HepG2 (cell line): Measurements from ENCODE around the gene PTK7. TPM values are rescaled to one million over a fixed set of nuclear protein-coding genes. Genes with fewer than 3 reads are reported as not detected.

Source experiments
- CHD4 ChIP-seq: fragments of 200-600 bp; sonication (generic); IDR thresholded peaks from 2 replicates; pipeline ENCODE4 v1.7.0; 2017; ENCODE audit warnings: mild to moderate bottlenecking, low read length, borderline replicate concordance
- GABPA ChIP-seq, 2 experiments: IDR thresholded peaks; 2 replicates each; pipeline ENCODE4 v1.6.1; 2011 to 2016; ENCODE audit warnings: low read depth in 2 of 2, low read length in 1 of 2, missing biosample characterization in 1 of 2, missing genetic modification characterization in 1 of 2
- HHEX ChIP-seq: IDR thresholded peaks from 2 replicates; pipeline ENCODE4 v1.6.1; 2016; ENCODE audit warnings: control low read depth
- KLF11 ChIP-seq: IDR thresholded peaks from 2 replicates; pipeline ENCODE4 v1.6.1; 2016; ENCODE audit warnings: missing compliant biosample characterization
- LCORL ChIP-seq, 2 experiments: fragments of 450-650 bp in 1 of 2; sonication (generic) in 1 of 2; formaldehyde crosslinking in 1 of 2; IDR thresholded peaks; 2 replicates each; pipeline versions ENCODE4 v1.5.0 to v1.6.1; 2017 to 2020; ENCODE audit warnings: antibody characterized with exemption in 1 of 2, missing genetic modification reagents in 1 of 2
- REXO4 ChIP-seq: sonication (generic); formaldehyde crosslinking; IDR thresholded peaks from 2 replicates; pipeline ENCODE4 v1.8.0; 2022; ENCODE audit warnings: missing genetic modification reagents, mild to moderate bottlenecking, borderline replicate concordance
- RORA ChIP-seq: sonication (generic); formaldehyde crosslinking; IDR thresholded peaks from 2 replicates; pipeline ENCODE4 v1.5.0; 2020; ENCODE audit warnings: mild to moderate bottlenecking, missing genetic modification reagents, moderate library complexity
- SPEN ChIP-seq: sonication (generic); formaldehyde crosslinking; IDR thresholded peaks from 2 replicates; pipeline ENCODE4 v1.5.1; 2020; ENCODE audit warnings: low read depth, mild to moderate bottlenecking, missing genetic modification reagents
- TCF12 ChIP-seq, 2 experiments: fragments of 450-650 bp in 1 of 2; sonication (generic) in 1 of 2; formaldehyde crosslinking in 1 of 2; IDR thresholded peaks; 2 replicates each; pipeline versions ENCODE4 v1.6.1 to v1.8.0; 2017 to 2022; ENCODE audit warnings: antibody characterized with exemption in 1 of 2, mild to moderate bottlenecking in 1 of 2, missing genetic modification reagents in 1 of 2, moderate library complexity in 1 of 2
- ZNF160 ChIP-seq: sonication (generic); formaldehyde crosslinking; IDR thresholded peaks from 2 replicates; pipeline ENCODE4 v1.8.0; 2022; ENCODE audit warnings: mild to moderate bottlenecking, inconsistent platforms, missing genetic modification reagents
- ZNF329 ChIP-seq: sonication (generic); formaldehyde crosslinking; IDR thresholded peaks from 2 replicates; pipeline ENCODE4 v1.9.0; 2021; ENCODE audit warnings: low read depth, mild to moderate bottlenecking, missing genetic modification reagents
- ZNF367 ChIP-seq: sonication (generic); formaldehyde crosslinking; IDR thresholded peaks from 2 replicates; pipeline ENCODE4 v1.4.0; 2020; ENCODE audit warnings: missing genetic modification reagents, borderline replicate concordance
- ZSCAN22 ChIP-seq: sonication (generic); formaldehyde crosslinking; IDR thresholded peaks from 2 replicates; pipeline ENCODE4 v1.4.0; 2020; ENCODE audit warnings: mild to moderate bottlenecking, missing genetic modification reagents
- polyA plus RNA-seq, 8 experiments: library from polyadenylated mRNA; depleted of rRNA in 3 of 8; stranded (reverse) in 7 of 8; unstranded in 1 of 8; fragments of >200 nt; fragmentation: Illumina TruSeq in 4 of 8; extraction: Trizol in 4 of 8; gene quantifications; 2 replicates each; pipeline versions ENCODE4 v1.2.1 to v1.2.3, GENCODE V29; 2011 to 2016; ENCODE audit warnings: low read depth in 4 of 8, missing spikeins in 1 of 8, mixed read lengths in 1 of 8; ENCODE audit not compliant: insufficient read depth in 1 of 8
- total RNA-seq, 5 experiments: library from RNA; depleted of rRNA; stranded (reverse); fragments of >200 nt; fragmentation: Illumina TruSeq; extraction: Trizol; gene quantifications; 2 replicates each; pipeline ENCODE4 v1.2.3, GENCODE V29; 2016; ENCODE audit warnings: low read depth in 1 of 5
- TF ChIP-seq, protein P1 (sequence below): sonication (generic); formaldehyde crosslinking; IDR thresholded peaks from 2 replicates; pipeline ENCODE4 v1.9.0; 2022; ENCODE audit warnings: missing genetic modification reagents, mild to moderate bottlenecking, borderline replicate concordance
- TF ChIP-seq, protein P2 (sequence below): IDR thresholded peaks from 2 replicates; pipeline ENCODE4 v1.6.1; 2012; ENCODE audit warnings: low read length, improper control_type of control experiment
- TF ChIP-seq, protein P3 (sequence below): sonication (generic); formaldehyde crosslinking; IDR thresholded peaks from 2 replicates; pipeline ENCODE4 v1.5.0; 2020; ENCODE audit warnings: mild to moderate bottlenecking, missing genetic modification reagents, moderate library complexity
- TF ChIP-seq, protein P4 (sequence below): sonication (generic); formaldehyde crosslinking; IDR thresholded peaks from 2 replicates; pipeline ENCODE4 v1.8.0; 2022; ENCODE audit warnings: missing genetic modification reagents, low read depth, mild to moderate bottlenecking, borderline replicate concordance
- TF ChIP-seq, protein P5 (sequence below): sonication (generic); formaldehyde crosslinking; IDR thresholded peaks from 2 replicates; pipeline ENCODE4 v1.5.1; 2020; ENCODE audit warnings: mild to moderate bottlenecking, moderate library complexity, missing genetic modification reagents

PTK7 gene
- total and polyA plus RNA-seq, 2 of the 13 experiments (the other 11 are each of a cell fraction or from before 2014, with no cell fraction given) = 98.5 to 99.8 TPM

DNA sequence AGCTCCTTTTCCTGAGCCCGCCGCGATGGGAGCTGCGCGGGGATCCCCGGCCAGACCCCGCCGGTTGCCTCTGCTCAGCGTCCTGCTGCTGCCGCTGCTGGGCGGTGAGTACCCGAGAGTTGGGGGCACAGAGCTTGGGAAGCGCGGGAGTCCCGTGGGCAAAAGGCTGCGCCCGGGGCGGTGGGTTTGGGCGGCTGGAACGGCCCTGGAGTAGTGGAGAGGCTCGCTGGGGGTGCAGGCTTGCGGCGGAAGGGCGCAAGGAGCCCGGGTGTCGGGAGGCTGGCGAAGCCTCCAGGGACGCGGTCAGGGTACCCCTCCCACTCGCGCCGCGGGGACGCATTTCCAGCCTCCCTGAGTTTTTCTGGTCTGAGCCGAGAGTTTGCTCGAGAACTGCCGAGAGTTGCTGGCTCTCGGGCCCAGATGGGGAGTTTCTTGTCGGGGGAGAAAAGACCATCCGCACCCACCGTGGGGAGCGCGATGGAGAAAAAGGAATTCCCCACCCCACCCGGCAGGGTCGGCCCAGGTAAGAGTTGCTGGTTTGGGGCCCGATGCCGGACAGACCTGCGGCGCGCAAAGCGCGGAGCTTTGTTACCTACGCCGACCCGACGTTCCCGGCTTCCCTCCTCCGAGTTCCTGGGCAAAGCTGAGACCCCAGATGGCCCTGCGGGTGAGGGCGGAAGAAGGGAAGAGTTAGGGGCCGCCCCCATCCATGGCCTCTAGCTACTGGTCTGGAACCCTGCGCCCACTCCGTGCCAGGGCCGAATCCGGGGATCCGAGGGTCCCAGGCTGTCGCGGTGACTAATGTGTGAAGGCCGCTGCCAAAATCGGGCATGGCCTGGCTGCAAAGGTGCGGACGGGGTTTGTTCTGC, 584 bp downstream of the PTK7 start (continued):
- TF ChIP-seq, protein P1, sequence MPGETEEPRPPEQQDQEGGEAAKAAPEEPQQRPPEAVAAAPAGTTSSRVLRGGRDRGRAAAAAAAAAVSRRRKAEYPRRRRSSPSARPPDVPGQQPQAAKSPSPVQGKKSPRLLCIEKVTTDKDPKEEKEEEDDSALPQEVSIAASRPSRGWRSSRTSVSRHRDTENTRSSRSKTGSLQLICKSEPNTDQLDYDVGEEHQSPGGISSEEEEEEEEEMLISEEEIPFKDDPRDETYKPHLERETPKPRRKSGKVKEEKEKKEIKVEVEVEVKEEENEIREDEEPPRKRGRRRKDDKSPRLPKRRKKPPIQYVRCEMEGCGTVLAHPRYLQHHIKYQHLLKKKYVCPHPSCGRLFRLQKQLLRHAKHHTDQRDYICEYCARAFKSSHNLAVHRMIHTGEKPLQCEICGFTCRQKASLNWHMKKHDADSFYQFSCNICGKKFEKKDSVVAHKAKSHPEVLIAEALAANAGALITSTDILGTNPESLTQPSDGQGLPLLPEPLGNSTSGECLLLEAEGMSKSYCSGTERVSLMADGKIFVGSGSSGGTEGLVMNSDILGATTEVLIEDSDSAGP (CRISPR knock-in tag) = peak; percentile 77; the same call in 1 of the 2 replicates
- TF ChIP-seq, protein P2, sequence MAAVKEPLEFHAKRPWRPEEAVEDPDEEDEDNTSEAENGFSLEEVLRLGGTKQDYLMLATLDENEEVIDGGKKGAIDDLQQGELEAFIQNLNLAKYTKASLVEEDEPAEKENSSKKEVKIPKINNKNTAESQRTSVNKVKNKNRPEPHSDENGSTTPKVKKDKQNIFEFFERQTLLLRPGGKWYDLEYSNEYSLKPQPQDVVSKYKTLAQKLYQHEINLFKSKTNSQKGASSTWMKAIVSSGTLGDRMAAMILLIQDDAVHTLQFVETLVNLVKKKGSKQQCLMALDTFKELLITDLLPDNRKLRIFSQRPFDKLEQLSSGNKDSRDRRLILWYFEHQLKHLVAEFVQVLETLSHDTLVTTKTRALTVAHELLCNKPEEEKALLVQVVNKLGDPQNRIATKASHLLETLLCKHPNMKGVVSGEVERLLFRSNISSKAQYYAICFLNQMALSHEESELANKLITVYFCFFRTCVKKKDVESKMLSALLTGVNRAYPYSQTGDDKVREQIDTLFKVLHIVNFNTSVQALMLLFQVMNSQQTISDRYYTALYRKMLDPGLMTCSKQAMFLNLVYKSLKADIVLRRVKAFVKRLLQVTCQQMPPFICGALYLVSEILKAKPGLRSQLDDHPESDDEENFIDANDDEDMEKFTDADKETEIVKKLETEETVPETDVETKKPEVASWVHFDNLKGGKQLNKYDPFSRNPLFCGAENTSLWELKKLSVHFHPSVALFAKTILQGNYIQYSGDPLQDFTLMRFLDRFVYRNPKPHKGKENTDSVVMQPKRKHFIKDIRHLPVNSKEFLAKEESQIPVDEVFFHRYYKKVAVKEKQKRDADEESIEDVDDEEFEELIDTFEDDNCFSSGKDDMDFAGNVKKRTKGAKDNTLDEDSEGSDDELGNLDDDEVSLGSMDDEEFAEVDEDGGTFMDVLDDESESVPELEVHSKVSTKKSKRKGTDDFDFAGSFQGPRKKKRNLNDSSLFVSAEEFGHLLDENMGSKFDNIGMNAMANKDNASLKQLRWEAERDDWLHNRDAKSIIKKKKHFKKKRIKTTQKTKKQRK = no peak
- TF ChIP-seq, protein P3, sequence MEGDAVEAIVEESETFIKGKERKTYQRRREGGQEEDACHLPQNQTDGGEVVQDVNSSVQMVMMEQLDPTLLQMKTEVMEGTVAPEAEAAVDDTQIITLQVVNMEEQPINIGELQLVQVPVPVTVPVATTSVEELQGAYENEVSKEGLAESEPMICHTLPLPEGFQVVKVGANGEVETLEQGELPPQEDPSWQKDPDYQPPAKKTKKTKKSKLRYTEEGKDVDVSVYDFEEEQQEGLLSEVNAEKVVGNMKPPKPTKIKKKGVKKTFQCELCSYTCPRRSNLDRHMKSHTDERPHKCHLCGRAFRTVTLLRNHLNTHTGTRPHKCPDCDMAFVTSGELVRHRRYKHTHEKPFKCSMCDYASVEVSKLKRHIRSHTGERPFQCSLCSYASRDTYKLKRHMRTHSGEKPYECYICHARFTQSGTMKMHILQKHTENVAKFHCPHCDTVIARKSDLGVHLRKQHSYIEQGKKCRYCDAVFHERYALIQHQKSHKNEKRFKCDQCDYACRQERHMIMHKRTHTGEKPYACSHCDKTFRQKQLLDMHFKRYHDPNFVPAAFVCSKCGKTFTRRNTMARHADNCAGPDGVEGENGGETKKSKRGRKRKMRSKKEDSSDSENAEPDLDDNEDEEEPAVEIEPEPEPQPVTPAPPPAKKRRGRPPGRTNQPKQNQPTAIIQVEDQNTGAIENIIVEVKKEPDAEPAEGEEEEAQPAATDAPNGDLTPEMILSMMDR (CRISPR knock-in tag) = 0 out of 2 replicates have a peak, but pooled peaks have one; percentile 1
- TF ChIP-seq KLF11 (CRISPR knock-in tag) = no peak; the same call in 1 of the 2 replicates
- TF ChIP-seq HHEX (CRISPR knock-in tag) = no peak
- no peak for TF ChIP-seq GABPA (IDR thresholded peaks at IDR 0.05; ENCODE audit: low read depth, low read length)
- TF ChIP-seq GABPA (CRISPR knock-in tag; IDR thresholded peaks at IDR 0.05; ENCODE audit: low read depth) = peak; percentile 19; the same call in 1 of the 2 replicates
- TF ChIP-seq REXO4 (CRISPR knock-in tag) = no peak
- TF ChIP-seq ZNF160 (CRISPR knock-in tag) = 0 out of 2 replicates have a peak, but pooled peaks have one; percentile 39
- TF ChIP-seq, protein P4, sequence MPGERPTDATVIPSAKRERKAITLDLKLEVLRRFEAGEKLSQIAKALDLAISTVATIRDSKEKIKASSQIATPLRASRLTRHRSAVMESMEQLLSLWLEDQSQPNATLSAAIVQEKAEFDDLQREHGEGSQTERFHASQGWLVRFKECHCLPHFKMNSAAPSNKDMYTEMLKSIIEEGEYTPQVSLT (CRISPR knock-in tag) = no peak; the same call in 1 of the 2 replicates
- TF ChIP-seq RORA (CRISPR knock-in tag) = no peak
- no peak for TF ChIP-seq CHD4
- TF ChIP-seq LCORL (IDR thresholded peaks at IDR 0.05) = no peak
- TF ChIP-seq LCORL (CRISPR knock-in tag; IDR thresholded peaks at IDR 0.05) = peak; percentile 57; the same call in 1 of the 2 replicates
- TF ChIP-seq TCF12 (IDR thresholded peaks at IDR 0.05) = no peak
- no peak for TF ChIP-seq TCF12 (CRISPR knock-in tag; IDR thresholded peaks at IDR 0.05)
- no peak; the same call in 1 of the 2 replicates for TF ChIP-seq ZNF367 (CRISPR knock-in tag)
- TF ChIP-seq SPEN (CRISPR knock-in tag) = peak; percentile 43
- no peak; the same call in 1 of the 2 replicates for TF ChIP-seq ZNF329 (CRISPR knock-in tag)
- TF ChIP-seq ZSCAN22 = 0 out of 2 replicates have a peak, but pooled peaks have one; percentile 22
- TF ChIP-seq, protein P5, sequence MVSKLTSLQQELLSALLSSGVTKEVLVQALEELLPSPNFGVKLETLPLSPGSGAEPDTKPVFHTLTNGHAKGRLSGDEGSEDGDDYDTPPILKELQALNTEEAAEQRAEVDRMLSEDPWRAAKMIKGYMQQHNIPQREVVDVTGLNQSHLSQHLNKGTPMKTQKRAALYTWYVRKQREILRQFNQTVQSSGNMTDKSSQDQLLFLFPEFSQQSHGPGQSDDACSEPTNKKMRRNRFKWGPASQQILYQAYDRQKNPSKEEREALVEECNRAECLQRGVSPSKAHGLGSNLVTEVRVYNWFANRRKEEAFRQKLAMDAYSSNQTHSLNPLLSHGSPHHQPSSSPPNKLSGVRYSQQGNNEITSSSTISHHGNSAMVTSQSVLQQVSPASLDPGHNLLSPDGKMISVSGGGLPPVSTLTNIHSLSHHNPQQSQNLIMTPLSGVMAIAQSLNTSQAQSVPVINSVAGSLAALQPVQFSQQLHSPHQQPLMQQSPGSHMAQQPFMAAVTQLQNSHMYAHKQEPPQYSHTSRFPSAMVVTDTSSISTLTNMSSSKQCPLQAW (CRISPR knock-in tag) = no peak
